Neural progenitor cell (in vitro differentiated cells): ENCODE results near the gene TYW5.

Experiments used
- EZH2 ChIP-seq: fragments of 200-600 bp; sonication (generic); IDR thresholded peaks from 2 replicates; pipeline ENCODE4 v1.6.1; 2017; ENCODE audit warnings: antibody characterized with exemption, mild to moderate bottlenecking, moderate library complexity
- TF ChIP-seq, protein P1 (sequence below): fragments of 200-600 bp; sonication (generic); IDR thresholded peaks from 2 replicates; pipeline ENCODE4 v1.5.1; 2017; ENCODE audit warnings: antibody characterized with exemption, mild to moderate bottlenecking

DNA sequence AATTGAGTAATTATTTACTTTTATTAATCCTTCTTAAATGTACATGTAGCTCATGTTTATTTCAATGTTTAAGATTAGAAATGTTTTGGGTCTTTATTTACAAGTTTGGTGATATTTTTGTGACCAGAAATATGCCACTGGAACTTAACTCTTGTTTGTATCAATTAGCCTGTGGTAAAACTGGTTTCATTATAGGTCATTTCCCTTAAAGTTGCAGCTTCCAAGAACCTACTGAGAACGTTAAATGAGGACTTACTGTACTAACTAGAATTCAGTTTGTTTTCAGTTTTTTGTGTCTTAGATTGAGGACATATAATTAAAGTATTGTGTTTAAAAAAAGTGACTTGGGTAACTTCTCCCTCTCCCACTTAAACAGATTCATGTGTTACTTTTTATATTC, 4.3 kb downstream of the TYW5 start:
- TF ChIP-seq, protein P1, sequence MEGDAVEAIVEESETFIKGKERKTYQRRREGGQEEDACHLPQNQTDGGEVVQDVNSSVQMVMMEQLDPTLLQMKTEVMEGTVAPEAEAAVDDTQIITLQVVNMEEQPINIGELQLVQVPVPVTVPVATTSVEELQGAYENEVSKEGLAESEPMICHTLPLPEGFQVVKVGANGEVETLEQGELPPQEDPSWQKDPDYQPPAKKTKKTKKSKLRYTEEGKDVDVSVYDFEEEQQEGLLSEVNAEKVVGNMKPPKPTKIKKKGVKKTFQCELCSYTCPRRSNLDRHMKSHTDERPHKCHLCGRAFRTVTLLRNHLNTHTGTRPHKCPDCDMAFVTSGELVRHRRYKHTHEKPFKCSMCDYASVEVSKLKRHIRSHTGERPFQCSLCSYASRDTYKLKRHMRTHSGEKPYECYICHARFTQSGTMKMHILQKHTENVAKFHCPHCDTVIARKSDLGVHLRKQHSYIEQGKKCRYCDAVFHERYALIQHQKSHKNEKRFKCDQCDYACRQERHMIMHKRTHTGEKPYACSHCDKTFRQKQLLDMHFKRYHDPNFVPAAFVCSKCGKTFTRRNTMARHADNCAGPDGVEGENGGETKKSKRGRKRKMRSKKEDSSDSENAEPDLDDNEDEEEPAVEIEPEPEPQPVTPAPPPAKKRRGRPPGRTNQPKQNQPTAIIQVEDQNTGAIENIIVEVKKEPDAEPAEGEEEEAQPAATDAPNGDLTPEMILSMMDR = no peak
- TF ChIP-seq EZH2 = no peak
